Peyer's patch (tissue), 4 donors: ENCODE data around the gene MRPL17.

Experiments
- POLR2A ChIP-seq, 2 donors: fragments of 450-650 bp; IDR thresholded peaks; one replicate each; pipeline ENCODE4 v1.5.1; 2017; ENCODE audit warnings: antibody characterized with exemption in 2 of 2, mild to moderate bottlenecking in 2 of 2, moderate library complexity in 2 of 2
- TF ChIP-seq, protein P1 (sequence below), 6 experiments: fragments of 450-650 bp in 4 of 6; fragments of 200-600 bp in 2 of 6; sonication (generic) in 1 of 6; IDR thresholded peaks; one replicate each; pipeline ENCODE4 v1.5.1; 2017 to 2019; ENCODE audit warnings: antibody characterized with exemption in 6 of 6, mild to moderate bottlenecking in 3 of 6, moderate library complexity in 1 of 6

DNA sequence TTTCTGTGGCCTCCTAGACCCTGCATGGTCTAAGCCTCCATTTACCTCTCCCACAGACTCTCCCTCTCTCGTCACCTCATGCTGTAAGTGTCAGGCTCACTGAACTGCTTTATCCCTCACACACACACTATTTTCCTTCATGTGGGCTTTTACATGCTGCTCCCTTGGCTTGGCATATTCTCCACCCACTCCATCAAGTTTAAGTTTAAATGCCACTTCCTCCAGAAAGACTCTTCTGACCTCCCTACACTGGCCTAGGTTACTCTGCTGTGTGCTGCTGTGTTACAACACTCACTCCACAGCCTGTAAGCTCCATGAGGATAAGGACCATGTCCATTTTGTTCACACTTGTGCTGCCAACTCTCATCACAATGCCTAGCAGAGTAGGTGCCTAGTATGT lies 30.0 kb downstream of the MRPL17 start:
- TF ChIP-seq, protein P1, sequence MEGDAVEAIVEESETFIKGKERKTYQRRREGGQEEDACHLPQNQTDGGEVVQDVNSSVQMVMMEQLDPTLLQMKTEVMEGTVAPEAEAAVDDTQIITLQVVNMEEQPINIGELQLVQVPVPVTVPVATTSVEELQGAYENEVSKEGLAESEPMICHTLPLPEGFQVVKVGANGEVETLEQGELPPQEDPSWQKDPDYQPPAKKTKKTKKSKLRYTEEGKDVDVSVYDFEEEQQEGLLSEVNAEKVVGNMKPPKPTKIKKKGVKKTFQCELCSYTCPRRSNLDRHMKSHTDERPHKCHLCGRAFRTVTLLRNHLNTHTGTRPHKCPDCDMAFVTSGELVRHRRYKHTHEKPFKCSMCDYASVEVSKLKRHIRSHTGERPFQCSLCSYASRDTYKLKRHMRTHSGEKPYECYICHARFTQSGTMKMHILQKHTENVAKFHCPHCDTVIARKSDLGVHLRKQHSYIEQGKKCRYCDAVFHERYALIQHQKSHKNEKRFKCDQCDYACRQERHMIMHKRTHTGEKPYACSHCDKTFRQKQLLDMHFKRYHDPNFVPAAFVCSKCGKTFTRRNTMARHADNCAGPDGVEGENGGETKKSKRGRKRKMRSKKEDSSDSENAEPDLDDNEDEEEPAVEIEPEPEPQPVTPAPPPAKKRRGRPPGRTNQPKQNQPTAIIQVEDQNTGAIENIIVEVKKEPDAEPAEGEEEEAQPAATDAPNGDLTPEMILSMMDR (IDR thresholded peaks at IDR 0.05) = no peak
- no peak for TF ChIP-seq POLR2A (IDR thresholded peaks at IDR 0.05)
